ENCODE results near the gene RASA3.

GRCh38 chr13:114026481-114026880 lies 105.9 kb downstream of the RASA3 start:
- TF ChIP-seq SUZ12 (IDR thresholded peaks at IDR 0.05; ENCODE audit: extremely low read depth, insufficient read depth, insufficient read length) (no peak), ZNF274 (IDR thresholded peaks at IDR 0.05; ENCODE audit: low read depth, low read length) (no peak)

All from NT2/D1 (cell line).